SK-N-SH treated with all-trans-retinoic acid at 6 μM for 48 hours (cell line): ENCODE measurements around the gene GGACT.

Source experiments
- ATAC-seq: fragments of 200-7000 bp; cut with Tn5 transposase; 3 replicates; pipeline ENCODE4 v1.9.1; 2020; ENCODE audit warnings: mild to moderate bottlenecking, moderate library complexity
- ARNTL ChIP-seq: fragments of 450-650 bp; formaldehyde crosslinking; IDR thresholded peaks from 2 replicates; pipeline ENCODE4 v1.5.0; 2020; ENCODE audit warnings: low read depth, mild to moderate bottlenecking, moderate library complexity, borderline replicate concordance
- BACH2 ChIP-seq: fragments of 250-450 bp; sonication (Bioruptor Pico); IDR thresholded peaks from 2 replicates; pipeline ENCODE4 v1.9.0; 2021; ENCODE audit warnings: mild to moderate bottlenecking, borderline replicate concordance
- CREB5 ChIP-seq: fragments of 250-450 bp; sonication (Bioruptor Pico); IDR thresholded peaks from 2 replicates; pipeline ENCODE4 v1.5.1; 2020; ENCODE audit warnings: low read depth, mild to moderate bottlenecking, moderate library complexity
- CSDC2 ChIP-seq: fragments of 250-450 bp; sonication (Bioruptor Pico); IDR thresholded peaks from 2 replicates; pipeline ENCODE4 v1.5.0; 2020; ENCODE audit warnings: mild to moderate bottlenecking, moderate library complexity
- CSRNP3 ChIP-seq: fragments of 250-450 bp; sonication (Bioruptor Pico); IDR thresholded peaks from 2 replicates; pipeline ENCODE4 v1.5.1; 2021; ENCODE audit warnings: mild to moderate bottlenecking, moderate library complexity
- ESRRG ChIP-seq: fragments of 250-450 bp; sonication (Bioruptor Pico); IDR thresholded peaks from 2 replicates; pipeline ENCODE4 v1.6.1; 2021; ENCODE audit warnings: mild to moderate bottlenecking
- GLIS3 ChIP-seq: fragments of 250-450 bp; sonication (Bioruptor Pico); IDR thresholded peaks from 2 replicates; pipeline ENCODE4 v1.5.0; 2020; ENCODE audit warnings: mild to moderate bottlenecking, moderate library complexity
- ISL1 ChIP-seq: fragments of 250-450 bp; sonication (Bioruptor Pico); IDR thresholded peaks from 2 replicates; pipeline ENCODE4 v2.1.2; 2022; ENCODE audit warnings: mild to moderate bottlenecking, moderate library complexity
- OSR1 ChIP-seq: fragments of 250-450 bp; sonication (Bioruptor Pico); IDR thresholded peaks from 2 replicates; pipeline ENCODE4 v1.8.0; 2022; ENCODE audit warnings: moderate library complexity, mild to moderate bottlenecking, inconsistent platforms
- POU6F1 ChIP-seq: fragments of 250-450 bp; sonication (Bioruptor Pico); IDR thresholded peaks from 2 replicates; pipeline ENCODE4 v1.8.0; 2021; ENCODE audit warnings: low read depth, mild to moderate bottlenecking, moderate library complexity, borderline replicate concordance
- PPARA ChIP-seq: fragments of 250-450 bp; sonication (Bioruptor Pico); IDR thresholded peaks from 2 replicates; pipeline ENCODE4 v1.5.0; 2020; ENCODE audit warnings: mild to moderate bottlenecking, borderline replicate concordance
- RARB ChIP-seq: fragments of 250-450 bp; sonication (Bioruptor Pico); IDR thresholded peaks from 2 replicates; pipeline ENCODE4 v1.8.0; 2021; ENCODE audit warnings: mild to moderate bottlenecking, moderate library complexity
- SNAI2 ChIP-seq: fragments of 250-450 bp; sonication (Bioruptor Pico); IDR thresholded peaks from 2 replicates; pipeline ENCODE4 v1.5.0; 2020; ENCODE audit warnings: mild to moderate bottlenecking, moderate library complexity
- TCF4 ChIP-seq: fragments of 250-450 bp; sonication (Bioruptor Pico); IDR thresholded peaks from 2 replicates; pipeline ENCODE4 v1.8.0; 2021; ENCODE audit warnings: mild to moderate bottlenecking, moderate library complexity, borderline replicate concordance
- TOX ChIP-seq: fragments of 250-450 bp; sonication (Bioruptor Pico); IDR thresholded peaks from 2 replicates; pipeline ENCODE4 v1.8.0; 2021; ENCODE audit warnings: mild to moderate bottlenecking, moderate library complexity, borderline replicate concordance
- ZC3H10 ChIP-seq: fragments of 250-450 bp; sonication (Bioruptor Pico); IDR thresholded peaks from 2 replicates; pipeline ENCODE4 v1.5.1; 2021; ENCODE audit warnings: mild to moderate bottlenecking, moderate library complexity
- ZFP3 ChIP-seq: fragments of 250-450 bp; sonication (Bioruptor Pico); IDR thresholded peaks from 2 replicates; pipeline ENCODE4 v1.5.0; 2020; ENCODE audit warnings: mild to moderate bottlenecking, moderate library complexity
- ZNF565 ChIP-seq: fragments of 450-650 bp; formaldehyde crosslinking; conservative IDR thresholded peaks from 2 replicates; pipeline ENCODE4 v1.5.0; 2020; ENCODE audit warnings: low read depth, mild to moderate bottlenecking, moderate library complexity
- ZNF70 ChIP-seq: fragments of 450-650 bp; formaldehyde crosslinking; IDR thresholded peaks from 2 replicates; pipeline ENCODE4 v1.5.0; 2020; ENCODE audit warnings: mild to moderate bottlenecking, moderate library complexity
- ZNF8 ChIP-seq: fragments of 450-650 bp; formaldehyde crosslinking; IDR thresholded peaks from 2 replicates; pipeline ENCODE4 v1.5.0; 2020; ENCODE audit warnings: mild to moderate bottlenecking, moderate library complexity
- TF ChIP-seq, protein P1 (sequence below): fragments of 250-450 bp; sonication (Bioruptor Pico); IDR thresholded peaks from 2 replicates; pipeline ENCODE4 v1.8.0; 2020; ENCODE audit warnings: mild to moderate bottlenecking, moderate library complexity, borderline replicate concordance

GGACT gene

DNA sequence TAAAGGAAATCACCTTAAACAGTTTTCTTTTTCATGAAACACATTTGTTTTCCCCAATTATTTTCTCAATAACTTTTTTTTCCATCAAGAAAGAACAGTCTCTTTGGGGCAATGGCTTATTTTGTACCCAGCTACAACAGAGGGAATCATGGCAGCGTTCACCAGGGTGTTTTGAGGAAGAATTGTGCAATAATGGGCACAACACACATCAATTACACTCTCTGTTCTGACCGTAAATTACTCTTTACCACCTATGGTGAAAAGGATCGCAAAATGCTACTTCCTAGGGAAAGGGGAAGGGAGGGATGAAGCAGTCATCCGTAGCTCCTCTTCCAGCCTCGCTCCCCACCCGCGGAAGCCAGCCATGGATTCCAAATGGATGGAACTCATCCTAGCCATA lies 47.4 kb upstream of the GGACT start:
- no peak for ATAC-seq

GRCh38 chr13:100634696-100635095 lies 46.1 kb upstream of the GGACT start:
- TF ChIP-seq POU6F1 (CRISPR knock-in tag): no peak
- no peak for TF ChIP-seq TCF4 (CRISPR knock-in tag)
- no peak for TF ChIP-seq ESRRG (CRISPR knock-in tag)
- TF ChIP-seq ARNTL (CRISPR knock-in tag): no peak
- no peak for TF ChIP-seq PPARA
- TF ChIP-seq ZFP3 (CRISPR knock-in tag): no peak
- TF ChIP-seq ZNF565 (CRISPR knock-in tag): no peak
- TF ChIP-seq GLIS3 (CRISPR knock-in tag): no peak
- no peak for ATAC-seq

More for the DNA sequence above, 47.4 kb upstream of the GGACT start:
- no peak for TF ChIP-seq ESRRG (CRISPR knock-in tag)
- no peak for TF ChIP-seq SNAI2 (CRISPR knock-in tag)
- TF ChIP-seq ZC3H10: no peak
- no peak for TF ChIP-seq ZFP3 (CRISPR knock-in tag)
- no peak for TF ChIP-seq PPARA
- TF ChIP-seq ZNF70 (CRISPR knock-in tag): no peak
- TF ChIP-seq OSR1 (CRISPR knock-in tag): no peak
- no peak for TF ChIP-seq CREB5
- TF ChIP-seq RARB (CRISPR knock-in tag): no peak
- TF ChIP-seq, all 23 proteins: peak for 0

DNA sequence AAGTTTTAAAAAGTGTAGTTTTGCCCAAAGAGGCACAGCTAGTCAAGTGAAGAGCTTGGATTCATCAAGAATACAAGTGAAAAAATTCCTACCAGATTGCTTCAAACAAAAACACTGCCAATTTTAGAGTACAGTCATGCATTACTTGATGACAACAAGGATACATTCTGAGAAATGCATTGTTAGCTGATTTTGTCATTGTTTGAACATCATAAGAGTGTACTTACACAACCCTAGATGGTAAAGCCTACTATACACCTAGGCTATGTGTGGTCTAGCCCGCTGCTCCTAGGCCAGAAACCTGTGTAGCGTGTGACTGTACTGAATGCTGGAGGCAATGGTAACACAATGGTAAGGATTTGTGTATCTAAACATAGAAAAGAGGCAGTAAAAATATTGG lies 44.9 kb upstream of the GGACT start:
- TF ChIP-seq TOX (CRISPR knock-in tag) (no peak), ARNTL (CRISPR knock-in tag) (no peak), ZNF8 (CRISPR knock-in tag) (no peak), PPARA (no peak), ESRRG (CRISPR knock-in tag) (no peak)
- TF ChIP-seq, protein P1, sequence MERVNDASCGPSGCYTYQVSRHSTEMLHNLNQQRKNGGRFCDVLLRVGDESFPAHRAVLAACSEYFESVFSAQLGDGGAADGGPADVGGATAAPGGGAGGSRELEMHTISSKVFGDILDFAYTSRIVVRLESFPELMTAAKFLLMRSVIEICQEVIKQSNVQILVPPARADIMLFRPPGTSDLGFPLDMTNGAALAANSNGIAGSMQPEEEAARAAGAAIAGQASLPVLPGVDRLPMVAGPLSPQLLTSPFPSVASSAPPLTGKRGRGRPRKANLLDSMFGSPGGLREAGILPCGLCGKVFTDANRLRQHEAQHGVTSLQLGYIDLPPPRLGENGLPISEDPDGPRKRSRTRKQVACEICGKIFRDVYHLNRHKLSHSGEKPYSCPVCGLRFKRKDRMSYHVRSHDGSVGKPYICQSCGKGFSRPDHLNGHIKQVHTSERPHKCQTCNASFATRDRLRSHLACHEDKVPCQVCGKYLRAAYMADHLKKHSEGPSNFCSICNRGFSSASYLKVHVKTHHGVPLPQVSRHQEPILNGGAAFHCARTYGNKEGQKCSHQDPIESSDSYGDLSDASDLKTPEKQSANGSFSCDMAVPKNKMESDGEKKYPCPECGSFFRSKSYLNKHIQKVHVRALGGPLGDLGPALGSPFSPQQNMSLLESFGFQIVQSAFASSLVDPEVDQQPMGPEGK (CRISPR knock-in tag): no peak
- ATAC-seq: peak; percentile 74

- no peak for ATAC-seq
- TF ChIP-seq TOX (CRISPR knock-in tag): no peak
- TF ChIP-seq BACH2 (CRISPR knock-in tag): no peak
- TF ChIP-seq CSRNP3 (CRISPR knock-in tag): no peak
- TF ChIP-seq ARNTL (CRISPR knock-in tag): no peak
- no peak for TF ChIP-seq ZNF565 (CRISPR knock-in tag)
- TF ChIP-seq GLIS3 (CRISPR knock-in tag): no peak
These were observed 42.0 kb upstream of the GGACT start for GRCh38 chr13:100630555-100630954.

DNA sequence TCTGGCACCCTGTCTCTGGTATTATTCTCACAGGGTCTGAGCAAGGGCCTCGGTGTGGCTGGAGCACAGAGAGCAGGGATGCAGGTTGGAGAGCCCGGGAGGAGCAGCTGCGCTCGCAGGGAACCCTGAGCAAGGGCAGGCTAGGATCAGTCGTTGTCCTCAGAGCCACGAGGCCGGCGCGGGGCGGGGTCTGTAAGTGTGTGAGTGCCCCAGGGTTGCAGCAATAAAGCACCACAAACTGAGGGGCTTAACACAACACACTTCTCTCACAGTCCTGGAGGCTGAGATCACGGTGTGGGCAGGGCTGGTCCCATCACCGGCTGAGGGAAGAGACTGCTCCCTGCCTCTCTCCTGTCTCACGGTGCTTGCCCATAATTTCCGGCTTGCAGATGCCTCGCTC lies 38.5 kb upstream of the GGACT start:
- no peak for TF ChIP-seq ZNF565 (CRISPR knock-in tag)
- no peak for TF ChIP-seq CSDC2 (CRISPR knock-in tag)
- no peak for TF ChIP-seq ISL1
- no peak for TF ChIP-seq ZNF8 (CRISPR knock-in tag)
- no peak for TF ChIP-seq ARNTL (CRISPR knock-in tag)
- no peak for TF ChIP-seq CREB5
- TF ChIP-seq OSR1 (CRISPR knock-in tag): no peak
- TF ChIP-seq SNAI2 (CRISPR knock-in tag): no peak
- no peak for TF ChIP-seq ZFP3 (CRISPR knock-in tag)
- no peak for TF ChIP-seq ESRRG (CRISPR knock-in tag)
- TF ChIP-seq GLIS3 (CRISPR knock-in tag): no peak
- no peak for ATAC-seq
